Measurements from ENCODE around the gene DDX59.

Gene DDX59

GRCh38 chr1:200629876-200630514, 39.7 kb downstream of the DDX59 start:
- TF ChIP-seq, protein P1, sequence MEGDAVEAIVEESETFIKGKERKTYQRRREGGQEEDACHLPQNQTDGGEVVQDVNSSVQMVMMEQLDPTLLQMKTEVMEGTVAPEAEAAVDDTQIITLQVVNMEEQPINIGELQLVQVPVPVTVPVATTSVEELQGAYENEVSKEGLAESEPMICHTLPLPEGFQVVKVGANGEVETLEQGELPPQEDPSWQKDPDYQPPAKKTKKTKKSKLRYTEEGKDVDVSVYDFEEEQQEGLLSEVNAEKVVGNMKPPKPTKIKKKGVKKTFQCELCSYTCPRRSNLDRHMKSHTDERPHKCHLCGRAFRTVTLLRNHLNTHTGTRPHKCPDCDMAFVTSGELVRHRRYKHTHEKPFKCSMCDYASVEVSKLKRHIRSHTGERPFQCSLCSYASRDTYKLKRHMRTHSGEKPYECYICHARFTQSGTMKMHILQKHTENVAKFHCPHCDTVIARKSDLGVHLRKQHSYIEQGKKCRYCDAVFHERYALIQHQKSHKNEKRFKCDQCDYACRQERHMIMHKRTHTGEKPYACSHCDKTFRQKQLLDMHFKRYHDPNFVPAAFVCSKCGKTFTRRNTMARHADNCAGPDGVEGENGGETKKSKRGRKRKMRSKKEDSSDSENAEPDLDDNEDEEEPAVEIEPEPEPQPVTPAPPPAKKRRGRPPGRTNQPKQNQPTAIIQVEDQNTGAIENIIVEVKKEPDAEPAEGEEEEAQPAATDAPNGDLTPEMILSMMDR (conservative IDR thresholded peaks at IDR 0.05), result no peak
- no peak overlapping the region for H3K27ac ChIP-seq

- no peak overlapping the region for H3K27ac ChIP-seq
- TF ChIP-seq, protein P1 (conservative IDR thresholded peaks at IDR 0.05), result no peak
These were observed 41.4 kb downstream of the DDX59 start for GRCh38 chr1:200628223-200628881.

- H3K27ac ChIP-seq, result no peak overlapping the region
- TF ChIP-seq, protein P1 (conservative IDR thresholded peaks at IDR 0.05), result no peak
These were observed 42.0 kb downstream of the DDX59 start for GRCh38 chr1:200627575-200628222.

GRCh38 chr1:200626853-200627534, 42.7 kb downstream of the DDX59 start:
- TF ChIP-seq, protein P1 (conservative IDR thresholded peaks at IDR 0.05), result no peak
- no peak overlapping the region for H3K27ac ChIP-seq

DNA sequence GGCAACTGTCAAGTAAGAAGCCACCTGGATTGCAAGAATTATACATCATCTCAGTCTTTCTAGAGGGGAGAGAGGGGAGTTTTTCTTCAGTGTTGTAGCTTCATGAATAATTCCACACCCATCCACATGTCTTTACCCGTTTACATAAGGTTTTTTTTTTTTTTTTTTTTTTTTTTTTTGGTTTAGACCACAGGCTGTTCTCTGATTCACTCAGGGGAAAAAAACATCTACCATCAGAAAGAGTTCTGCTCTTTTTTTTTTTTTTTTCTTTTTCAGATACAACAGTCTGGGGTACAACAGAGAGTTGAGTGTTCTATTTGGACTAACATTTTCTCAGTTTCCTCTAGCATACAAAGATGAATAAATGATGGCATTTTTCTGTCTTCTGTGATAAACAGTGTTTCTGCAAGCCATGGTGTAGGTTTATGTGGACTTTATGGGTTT, 44.3 kb downstream of the DDX59 start:
- no peak overlapping the region for H3K27ac ChIP-seq
- TF ChIP-seq, protein P1 (conservative IDR thresholded peaks at IDR 0.05), result no peak

DNA sequence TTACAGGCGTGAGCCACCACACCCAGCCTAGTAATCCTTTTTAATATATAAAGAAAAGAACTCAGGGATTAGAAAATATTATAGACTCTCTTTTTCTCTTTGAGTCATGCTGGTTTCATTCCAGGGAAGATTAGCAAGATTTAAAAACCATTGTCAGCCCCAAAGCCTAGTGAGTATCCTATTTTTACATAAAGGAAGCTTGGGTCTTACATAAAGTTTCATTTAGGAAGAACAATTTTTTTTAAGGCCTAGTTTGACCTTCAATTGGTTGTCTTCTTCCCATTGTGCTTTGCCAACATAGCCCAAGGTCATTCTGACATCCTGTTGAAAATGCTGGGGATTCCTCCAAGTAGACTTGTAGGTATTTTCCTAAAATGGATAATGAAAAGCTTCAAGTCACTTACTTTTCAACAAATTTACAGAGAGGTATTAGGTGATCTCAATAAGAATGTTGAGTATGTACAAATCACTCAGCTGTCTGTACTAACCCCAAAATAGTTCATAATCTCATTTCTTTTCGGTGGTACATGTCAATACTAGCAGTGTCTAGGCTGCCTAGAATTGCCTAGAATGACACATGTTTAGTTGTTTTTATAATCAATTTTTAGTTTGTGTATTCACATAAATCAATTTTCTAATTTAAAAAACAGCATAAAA, 44.9 kb downstream of the DDX59 start:
- TF ChIP-seq, protein P1 (conservative IDR thresholded peaks at IDR 0.05), result no peak

More for the DNA sequence above, 44.9 kb downstream of the DDX59 start:
- H3K27ac ChIP-seq, result no peak overlapping the region

Measured in VCaP (cell line).